Tibial artery (tissue), 4 donors: ENCODE data around the gene NMNAT3.

ENCODE experiments used
- DNase-seq, 2 donors: peaks; one replicate each; pipeline ENCODE4 v3.0.0-alpha.2; 2019
- H3K27ac ChIP-seq, 2 donors: fragments of 200-600 bp; sonication (generic) in 1 of 2; 1 replicate in 1 of 2; 2 replicates in 1 of 2; pipeline ENCODE4 v1.5.1; 2018 to 2019; ENCODE audit warnings: mild to moderate bottlenecking in 1 of 2
- H3K27me3 ChIP-seq, 2 donors: fragments of 200-600 bp; sonication (generic) in 1 of 2; one replicate each; pipeline versions ENCODE4 v1.5.1 to v1.6.0; 2016 to 2019
- H3K36me3 ChIP-seq, 3 donors: fragments of 200-600 bp; sonication (generic) in 2 of 3; one replicate each; pipeline ENCODE4 v1.5.1; 2016 to 2019; ENCODE audit warnings: mild to moderate bottlenecking in 2 of 3
- H3K4me1 ChIP-seq, 4 donors: fragments of 200-600 bp; sonication (generic) in 2 of 4; 1 replicate in 3 of 4; 2 replicates in 1 of 4; pipeline ENCODE4 v1.5.1; 2016 to 2019
- H3K4me3 ChIP-seq, 2 donors: fragments of 200-600 bp; sonication (generic) in 1 of 2; 1 replicate in 1 of 2; 2 replicates in 1 of 2; pipeline ENCODE4 v1.5.1; 2018 to 2019; ENCODE audit warnings: mild to moderate bottlenecking in 2 of 2
- H3K9me3 ChIP-seq, 3 donors: fragments of 200-600 bp; sonication (generic) in 1 of 3; one replicate each; pipeline ENCODE4 v1.5.1; 2016 to 2019
- intact Hi-C: fragments of 100-400 bp; cut with DNase I; formaldehyde crosslinking; loops from one replicate; pipeline ENCODE4 v1.15.0; 2023; ENCODE audit warnings: low total_unique reads
- TF ChIP-seq, protein P1 (sequence below), 2 experiments: fragments of 200-600 bp in 1 of 2; fragments of 450-650 bp in 1 of 2; IDR thresholded peaks; one replicate each; pipeline ENCODE4 v1.5.1; 2017 to 2019; ENCODE audit warnings: antibody characterized with exemption in 2 of 2, mild to moderate bottlenecking in 1 of 2, moderate library complexity in 1 of 2

The NMNAT3 gene

DNA sequence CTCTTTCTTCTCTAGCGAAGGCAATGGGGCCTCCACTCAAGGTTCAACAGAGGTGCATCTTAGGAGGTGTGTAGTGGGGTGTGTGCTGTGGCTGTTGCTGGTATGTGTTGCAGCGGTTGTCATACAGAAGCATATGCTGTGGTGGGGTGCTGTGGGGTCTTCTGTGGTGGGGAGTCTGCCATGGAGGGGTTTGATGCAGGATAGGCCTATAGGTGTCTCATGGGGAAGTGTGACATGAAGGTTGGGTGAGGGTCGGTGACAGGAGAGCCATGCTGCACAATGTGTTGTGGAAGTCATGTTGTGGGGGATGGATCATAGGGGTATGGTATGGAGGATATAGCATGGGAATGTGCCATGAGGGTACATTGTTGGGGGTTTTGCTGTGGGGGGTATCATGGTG is 20.3 kb downstream of the NMNAT3 start:
- intact Hi-C loops: no loop called here
- TF ChIP-seq, protein P1, sequence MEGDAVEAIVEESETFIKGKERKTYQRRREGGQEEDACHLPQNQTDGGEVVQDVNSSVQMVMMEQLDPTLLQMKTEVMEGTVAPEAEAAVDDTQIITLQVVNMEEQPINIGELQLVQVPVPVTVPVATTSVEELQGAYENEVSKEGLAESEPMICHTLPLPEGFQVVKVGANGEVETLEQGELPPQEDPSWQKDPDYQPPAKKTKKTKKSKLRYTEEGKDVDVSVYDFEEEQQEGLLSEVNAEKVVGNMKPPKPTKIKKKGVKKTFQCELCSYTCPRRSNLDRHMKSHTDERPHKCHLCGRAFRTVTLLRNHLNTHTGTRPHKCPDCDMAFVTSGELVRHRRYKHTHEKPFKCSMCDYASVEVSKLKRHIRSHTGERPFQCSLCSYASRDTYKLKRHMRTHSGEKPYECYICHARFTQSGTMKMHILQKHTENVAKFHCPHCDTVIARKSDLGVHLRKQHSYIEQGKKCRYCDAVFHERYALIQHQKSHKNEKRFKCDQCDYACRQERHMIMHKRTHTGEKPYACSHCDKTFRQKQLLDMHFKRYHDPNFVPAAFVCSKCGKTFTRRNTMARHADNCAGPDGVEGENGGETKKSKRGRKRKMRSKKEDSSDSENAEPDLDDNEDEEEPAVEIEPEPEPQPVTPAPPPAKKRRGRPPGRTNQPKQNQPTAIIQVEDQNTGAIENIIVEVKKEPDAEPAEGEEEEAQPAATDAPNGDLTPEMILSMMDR (IDR thresholded peaks at IDR 0.05): no peak

DNA sequence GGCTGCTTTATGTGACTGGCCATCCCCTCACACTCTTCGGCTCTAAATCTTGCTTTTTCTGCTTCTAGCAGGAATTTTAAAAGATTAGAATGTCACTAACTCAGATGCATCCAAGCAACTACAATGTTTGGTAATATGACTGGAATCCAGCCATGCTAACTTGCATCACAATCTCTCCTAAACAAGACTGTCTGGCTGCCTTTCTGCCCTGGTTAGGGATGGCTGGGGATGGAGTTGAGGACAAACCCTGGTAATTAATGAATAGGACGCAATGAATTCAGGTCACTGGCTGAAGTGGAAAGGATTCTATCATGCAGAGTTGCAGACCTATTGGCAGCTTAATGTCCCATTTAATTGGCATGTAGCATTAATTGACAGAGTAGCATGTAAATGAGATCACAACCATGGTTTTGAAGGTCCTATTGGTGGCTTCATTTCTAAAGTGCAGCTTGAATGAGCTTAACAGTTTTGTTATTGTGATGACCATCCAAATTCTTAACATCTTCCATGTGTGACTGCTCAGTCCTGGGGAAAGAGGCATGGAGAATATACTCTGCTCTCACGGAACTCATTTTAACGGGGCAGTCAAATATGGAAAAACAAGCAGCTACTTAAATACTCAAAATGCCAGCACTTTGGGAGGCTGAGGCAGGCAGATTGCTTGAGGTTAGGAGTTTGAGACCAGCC is 21.7 kb downstream of the NMNAT3 start:
- Histone ChIP-seq H3K27ac (no peak overlapping the region), H3K4me1 (no peaks in the 10 kb centered on the region), H3K4me3 (no peak overlapping the region), H3K36me3 (no peaks in the 10 kb centered on the region), H3K9me3 (no peaks in the 10 kb centered on the region), H3K27me3 (no peaks in the 10 kb centered on the region)
- DNase-seq: peak in 1 of 2 donors; percentile 41
- TF ChIP-seq, protein P1 (IDR thresholded peaks at IDR 0.05): no peak
- intact Hi-C loops: no loop called here

More for the DNA sequence above, 20.3 kb downstream of the NMNAT3 start:
- Histone ChIP-seq H3K36me3 (no peaks in the 10 kb centered on the region), H3K27ac (no peak overlapping the region), H3K27me3 (no peaks in the 10 kb centered on the region), H3K9me3 (no peaks in the 10 kb centered on the region), H3K4me3 (no peak overlapping the region), H3K4me1 (no peaks in the 10 kb centered on the region)
- DNase-seq: no peak

DNA sequence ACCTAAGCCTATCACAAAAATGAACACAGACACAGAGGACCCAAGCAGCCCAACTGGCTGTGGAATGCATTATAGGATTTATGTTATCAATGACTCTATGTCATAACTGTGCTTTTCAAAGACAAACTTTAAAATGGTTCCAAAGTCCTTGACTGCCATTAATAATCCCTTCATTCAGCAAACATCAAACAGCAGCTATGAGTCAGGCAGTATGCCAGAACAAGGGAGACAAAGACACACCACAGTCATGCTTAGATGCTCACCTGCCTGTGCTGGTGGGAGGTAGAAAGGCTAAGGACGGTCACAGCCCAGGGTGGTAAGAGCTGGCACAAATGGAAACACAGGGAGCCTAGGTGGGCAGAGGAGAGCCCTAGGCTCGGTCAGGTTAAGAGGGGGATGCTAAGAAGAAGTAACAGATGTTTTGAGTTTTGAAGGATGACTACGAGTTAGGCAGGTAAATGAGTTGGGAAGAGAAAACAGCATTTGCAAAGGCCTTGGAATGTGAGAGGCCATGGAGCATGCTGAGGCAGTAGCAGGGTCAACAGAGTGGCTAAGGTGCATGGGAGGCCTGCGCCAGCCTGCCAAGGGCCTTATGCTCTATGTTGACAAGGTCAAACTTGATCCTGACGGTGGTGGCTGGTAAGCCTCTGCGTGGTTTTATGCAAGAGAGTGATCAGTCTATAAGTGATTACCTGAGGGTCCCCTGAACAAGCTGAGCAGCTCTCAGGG is 23.0 kb downstream of the NMNAT3 start:
- Histone ChIP-seq H3K4me3 (no peak overlapping the region), H3K9me3 (no peaks in the 10 kb centered on the region), H3K27me3 (no peaks in the 10 kb centered on the region), H3K27ac (no peak overlapping the region), H3K36me3 (no peaks in the 10 kb centered on the region), H3K4me1 (no peaks in the 10 kb centered on the region)
- TF ChIP-seq, protein P1 (IDR thresholded peaks at IDR 0.05): no peak
- no peak for DNase-seq
- intact Hi-C loops: no loop called here

DNA sequence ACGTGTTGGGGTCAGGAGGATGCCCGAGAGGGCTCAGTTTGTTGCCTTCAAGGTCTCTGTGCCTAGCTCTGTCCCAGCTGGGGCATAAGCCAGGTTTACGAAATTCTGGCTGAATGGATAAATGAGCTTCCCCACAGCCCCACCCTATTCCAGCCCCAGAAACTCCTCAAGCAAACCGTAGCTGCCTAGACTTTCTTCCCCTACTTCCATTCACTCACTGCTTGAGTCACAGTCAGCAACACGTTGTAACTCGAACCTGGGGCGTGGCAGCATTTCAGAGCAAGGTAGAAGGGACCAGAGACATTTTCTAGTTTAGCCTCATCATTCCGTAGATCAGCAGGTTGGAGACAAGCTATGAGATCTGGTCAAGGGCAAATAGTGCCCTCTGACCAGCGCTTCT is 24.2 kb downstream of the NMNAT3 start:
- Histone ChIP-seq H3K4me3 (no peak overlapping the region), H3K27ac (no peak overlapping the region), H3K9me3 (no peaks in the 10 kb centered on the region), H3K36me3 (no peaks in the 10 kb centered on the region), H3K4me1 (no peaks in the 10 kb centered on the region), H3K27me3 (no peaks in the 10 kb centered on the region)
- DNase-seq: peak in 1 of 2 donors; percentile 52
- intact Hi-C loops: no loop called here
- TF ChIP-seq, protein P1 (IDR thresholded peaks at IDR 0.05): no peak

DNA sequence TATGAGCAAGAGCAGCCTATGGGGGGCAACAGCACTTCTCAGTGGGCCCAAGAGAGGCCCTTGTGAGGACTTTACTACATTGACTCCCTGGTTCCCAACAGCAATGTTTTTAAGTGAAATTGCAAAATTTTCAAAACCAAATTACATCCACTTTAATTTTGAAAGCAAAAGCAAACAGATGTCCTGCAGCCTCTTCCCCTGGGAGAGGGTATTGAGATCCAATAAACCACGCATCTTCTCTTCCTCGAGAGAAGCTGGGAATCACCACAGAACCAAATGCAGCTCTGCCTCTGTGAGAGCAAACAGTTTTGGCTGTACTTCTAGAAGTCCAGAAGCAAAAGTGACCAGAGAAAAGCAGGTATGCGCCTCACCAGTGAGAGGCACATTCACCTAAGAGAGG is 25.2 kb downstream of the NMNAT3 start:
- no peak overlapping the region for H3K4me3 ChIP-seq
- H3K27ac ChIP-seq: no peak overlapping the region
- H3K4me1 ChIP-seq: no peaks in the 10 kb centered on the region
- no peaks in the 10 kb centered on the region for H3K9me3 ChIP-seq
- H3K27me3 ChIP-seq: no peaks in the 10 kb centered on the region
- TF ChIP-seq, protein P1 (IDR thresholded peaks at IDR 0.05): no peak
- DNase-seq: no peak
- intact Hi-C loops: no loop called here
- H3K36me3 ChIP-seq: no peaks in the 10 kb centered on the region
